ENCODE measurements around the gene AMER2.

The AMER2 gene

DNA sequence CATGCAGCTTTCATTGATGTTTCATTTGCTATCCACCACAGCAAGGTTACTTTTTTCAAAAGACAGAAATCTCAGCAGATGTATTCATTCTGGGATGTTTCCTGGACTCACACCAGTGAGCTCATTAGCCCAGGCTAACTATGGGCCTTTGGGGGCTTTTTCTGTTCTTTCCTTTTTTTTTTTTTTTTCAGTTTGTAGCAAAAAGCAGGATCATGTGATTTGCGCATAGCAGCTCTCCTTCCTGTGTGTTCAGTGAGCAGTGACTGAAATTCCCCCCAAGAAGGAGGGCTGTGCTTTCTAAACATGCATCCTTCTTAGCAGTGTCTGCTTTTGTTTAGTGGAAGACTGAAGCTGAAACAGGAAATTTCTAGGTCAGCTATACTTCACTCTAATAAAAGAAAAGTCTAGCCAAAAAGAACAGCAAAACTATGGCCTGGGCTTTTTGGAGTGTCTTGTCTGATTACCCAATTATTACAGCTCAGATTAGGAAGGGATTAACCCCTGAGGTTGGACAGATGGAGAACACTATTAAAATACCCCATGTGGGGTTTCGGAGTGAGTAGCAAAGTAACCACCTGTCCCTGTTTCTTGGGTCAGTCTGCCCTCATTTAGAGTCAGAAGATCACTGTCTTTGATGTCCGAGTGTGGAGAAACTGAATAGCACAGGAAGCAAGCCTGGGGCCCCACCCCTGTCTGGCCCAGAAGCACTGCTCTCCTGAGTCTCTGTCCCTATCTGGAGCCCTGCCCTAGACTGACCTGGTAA, 8.9 kb upstream of the AMER2 start:
- TF ChIP-seq TEAD4 (IDR thresholded peaks at IDR 0.05) (no peak), CEBPB (IDR thresholded peaks at IDR 0.05) (no peak), EGR1 (IDR thresholded peaks at IDR 0.05) (no peak), CREB1 (IDR thresholded peaks at IDR 0.05; ENCODE audit: low read depth) (no peak), RAD21 (IDR thresholded peaks at IDR 0.05; ENCODE audit: low read depth) (no peak), NFIC (IDR thresholded peaks at IDR 0.05) (no peak), ZBTB7A (IDR thresholded peaks at IDR 0.05; ENCODE audit: low read depth) (no peak), FOXM1 (IDR thresholded peaks at IDR 0.05; ENCODE audit: borderline replicate concordance, low read depth) (no peak), EP300 (IDR thresholded peaks at IDR 0.05; ENCODE audit: borderline replicate concordance) (no peak), TCF12 (IDR thresholded peaks at IDR 0.05; ENCODE audit: low read depth) (no peak), YY1 (IDR thresholded peaks at IDR 0.05; ENCODE audit: low read depth) (no peak), TAF1 (IDR thresholded peaks at IDR 0.05; ENCODE audit: low read depth) (no peak)
- TF ChIP-seq, protein P1, sequence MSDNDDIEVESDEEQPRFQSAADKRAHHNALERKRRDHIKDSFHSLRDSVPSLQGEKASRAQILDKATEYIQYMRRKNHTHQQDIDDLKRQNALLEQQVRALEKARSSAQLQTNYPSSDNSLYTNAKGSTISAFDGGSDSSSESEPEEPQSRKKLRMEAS (IDR thresholded peaks at IDR 0.05): no peak
- TF ChIP-seq, protein P2, sequence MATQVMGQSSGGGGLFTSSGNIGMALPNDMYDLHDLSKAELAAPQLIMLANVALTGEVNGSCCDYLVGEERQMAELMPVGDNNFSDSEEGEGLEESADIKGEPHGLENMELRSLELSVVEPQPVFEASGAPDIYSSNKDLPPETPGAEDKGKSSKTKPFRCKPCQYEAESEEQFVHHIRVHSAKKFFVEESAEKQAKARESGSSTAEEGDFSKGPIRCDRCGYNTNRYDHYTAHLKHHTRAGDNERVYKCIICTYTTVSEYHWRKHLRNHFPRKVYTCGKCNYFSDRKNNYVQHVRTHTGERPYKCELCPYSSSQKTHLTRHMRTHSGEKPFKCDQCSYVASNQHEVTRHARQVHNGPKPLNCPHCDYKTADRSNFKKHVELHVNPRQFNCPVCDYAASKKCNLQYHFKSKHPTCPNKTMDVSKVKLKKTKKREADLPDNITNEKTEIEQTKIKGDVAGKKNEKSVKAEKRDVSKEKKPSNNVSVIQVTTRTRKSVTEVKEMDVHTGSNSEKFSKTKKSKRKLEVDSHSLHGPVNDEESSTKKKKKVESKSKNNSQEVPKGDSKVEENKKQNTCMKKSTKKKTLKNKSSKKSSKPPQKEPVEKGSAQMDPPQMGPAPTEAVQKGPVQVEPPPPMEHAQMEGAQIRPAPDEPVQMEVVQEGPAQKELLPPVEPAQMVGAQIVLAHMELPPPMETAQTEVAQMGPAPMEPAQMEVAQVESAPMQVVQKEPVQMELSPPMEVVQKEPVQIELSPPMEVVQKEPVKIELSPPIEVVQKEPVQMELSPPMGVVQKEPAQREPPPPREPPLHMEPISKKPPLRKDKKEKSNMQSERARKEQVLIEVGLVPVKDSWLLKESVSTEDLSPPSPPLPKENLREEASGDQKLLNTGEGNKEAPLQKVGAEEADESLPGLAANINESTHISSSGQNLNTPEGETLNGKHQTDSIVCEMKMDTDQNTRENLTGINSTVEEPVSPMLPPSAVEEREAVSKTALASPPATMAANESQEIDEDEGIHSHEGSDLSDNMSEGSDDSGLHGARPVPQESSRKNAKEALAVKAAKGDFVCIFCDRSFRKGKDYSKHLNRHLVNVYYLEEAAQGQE (IDR thresholded peaks at IDR 0.05; ENCODE audit: low read depth): no peak
- TF ChIP-seq, protein P3, sequence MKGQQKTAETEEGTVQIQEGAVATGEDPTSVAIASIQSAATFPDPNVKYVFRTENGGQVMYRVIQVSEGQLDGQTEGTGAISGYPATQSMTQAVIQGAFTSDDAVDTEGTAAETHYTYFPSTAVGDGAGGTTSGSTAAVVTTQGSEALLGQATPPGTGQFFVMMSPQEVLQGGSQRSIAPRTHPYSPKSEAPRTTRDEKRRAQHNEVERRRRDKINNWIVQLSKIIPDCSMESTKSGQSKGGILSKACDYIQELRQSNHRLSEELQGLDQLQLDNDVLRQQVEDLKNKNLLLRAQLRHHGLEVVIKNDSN (IDR thresholded peaks at IDR 0.05): no peak

DNA sequence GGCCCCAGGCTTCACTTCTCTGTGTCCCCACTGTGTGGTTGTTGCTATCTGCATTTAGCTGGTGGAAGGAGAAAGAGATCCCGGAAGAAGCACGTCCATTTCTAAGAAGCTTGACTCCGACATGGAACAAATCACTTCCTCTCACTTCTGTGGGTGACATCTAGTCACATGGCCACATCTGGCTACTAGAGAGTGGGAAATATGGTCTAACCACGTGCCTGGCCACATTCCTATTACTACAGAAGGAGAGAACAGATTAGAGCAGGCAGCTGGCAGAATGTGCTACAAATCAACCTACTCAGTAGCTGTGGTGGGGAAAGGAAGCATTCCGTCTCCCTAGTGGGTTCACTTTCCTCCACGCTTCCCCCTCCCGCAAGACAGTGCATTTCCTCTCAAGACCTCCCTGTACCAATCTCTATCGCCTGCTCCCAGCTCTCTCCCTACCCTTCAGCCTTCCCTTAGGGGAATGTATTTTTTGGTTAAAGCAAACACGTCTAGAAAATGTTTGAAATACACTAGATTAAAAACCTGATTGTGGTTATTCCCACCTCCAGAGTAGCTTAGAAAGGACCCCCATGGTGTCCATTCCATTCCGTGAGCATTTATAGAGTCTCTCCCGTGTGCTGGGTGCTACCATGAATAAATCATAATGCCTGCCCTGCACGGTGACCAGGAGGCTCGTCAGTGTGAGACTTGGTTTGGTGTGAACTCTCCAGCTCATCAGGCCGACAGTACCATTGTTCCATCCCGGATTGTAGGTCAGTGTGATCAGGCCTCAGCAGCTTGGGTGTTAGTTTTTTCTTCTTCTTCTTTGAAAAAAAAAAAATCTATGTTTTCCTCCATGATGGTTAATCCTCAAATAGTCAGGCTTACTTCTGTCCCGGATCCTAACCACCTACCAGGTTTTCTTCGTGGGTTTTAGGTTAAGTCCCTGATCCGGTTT, 8.0 kb upstream of the AMER2 start:
- TF ChIP-seq, protein P3 (IDR thresholded peaks at IDR 0.05): no peak
- TF ChIP-seq ZBTB7A (IDR thresholded peaks at IDR 0.05; ENCODE audit: low read depth) (no peak), YY1 (IDR thresholded peaks at IDR 0.05; ENCODE audit: low read depth) (no peak), TAF1 (IDR thresholded peaks at IDR 0.05; ENCODE audit: low read depth) (no peak), EP300 (IDR thresholded peaks at IDR 0.05; ENCODE audit: borderline replicate concordance) (no peak), CEBPB (IDR thresholded peaks at IDR 0.05) (no peak), TCF12 (IDR thresholded peaks at IDR 0.05; ENCODE audit: low read depth) (no peak), FOXM1 (IDR thresholded peaks at IDR 0.05; ENCODE audit: borderline replicate concordance, low read depth) (no peak), RAD21 (IDR thresholded peaks at IDR 0.05; ENCODE audit: low read depth) (no peak), EGR1 (IDR thresholded peaks at IDR 0.05) (no peak), CREB1 (IDR thresholded peaks at IDR 0.05; ENCODE audit: low read depth) (no peak), NFIC (IDR thresholded peaks at IDR 0.05) (no peak)
- TF ChIP-seq, protein P1 (IDR thresholded peaks at IDR 0.05): no peak
- TF ChIP-seq, protein P2 (IDR thresholded peaks at IDR 0.05; ENCODE audit: low read depth): no peak

DNA sequence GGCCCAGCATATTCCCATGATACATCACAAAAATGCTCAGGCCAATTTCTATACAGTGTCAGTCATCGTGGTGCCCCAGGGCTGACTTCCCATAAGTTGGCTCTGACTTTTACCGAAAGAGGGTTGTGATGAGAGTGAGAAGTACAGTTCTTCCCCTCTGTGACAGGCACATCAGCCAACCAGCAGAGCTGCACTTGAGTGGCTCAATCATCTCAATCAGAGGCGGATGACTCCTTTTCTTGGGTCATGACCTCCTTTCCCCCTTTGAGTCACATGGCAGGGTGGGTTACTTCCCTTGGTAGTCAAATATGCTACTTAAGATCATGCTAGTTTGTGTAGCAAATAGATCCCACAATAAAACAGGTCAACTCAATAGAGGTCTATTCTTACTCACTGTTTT, 6.9 kb upstream of the AMER2 start:
- TF ChIP-seq CEBPB (IDR thresholded peaks at IDR 0.05) (no peak), EGR1 (IDR thresholded peaks at IDR 0.05) (no peak), TAF1 (IDR thresholded peaks at IDR 0.05; ENCODE audit: low read depth) (no peak), NFIC (IDR thresholded peaks at IDR 0.05) (no peak), TEAD4 (IDR thresholded peaks at IDR 0.05) (no peak), TCF12 (IDR thresholded peaks at IDR 0.05; ENCODE audit: low read depth) (no peak), YY1 (IDR thresholded peaks at IDR 0.05; ENCODE audit: low read depth) (no peak), EP300 (IDR thresholded peaks at IDR 0.05; ENCODE audit: borderline replicate concordance) (no peak), ZBTB7A (IDR thresholded peaks at IDR 0.05; ENCODE audit: low read depth) (no peak), RAD21 (IDR thresholded peaks at IDR 0.05; ENCODE audit: low read depth) (no peak), FOXM1 (IDR thresholded peaks at IDR 0.05; ENCODE audit: borderline replicate concordance, low read depth) (no peak), CREB1 (IDR thresholded peaks at IDR 0.05; ENCODE audit: low read depth) (no peak)
- TF ChIP-seq, protein P2 (IDR thresholded peaks at IDR 0.05; ENCODE audit: low read depth): no peak
- TF ChIP-seq, protein P1 (IDR thresholded peaks at IDR 0.05): no peak
- TF ChIP-seq, protein P3 (IDR thresholded peaks at IDR 0.05): no peak

Measured in Ishikawa (cell line).